H1 (cell line): Measurements from ENCODE around the gene SCAMP5.

ENCODE experiments used
- GABPA ChIP-seq: IDR thresholded peaks from 2 replicates; pipeline ENCODE4 v1.6.1; 2011; ENCODE audit warnings: mild to moderate bottlenecking, low read length, moderate library complexity, borderline replicate concordance; ENCODE audit not compliant: insufficient read depth
- MAFK ChIP-seq: IDR thresholded peaks from 2 replicates; pipeline ENCODE4 v1.6.1; 2012; ENCODE audit warnings: low read depth, mild to moderate bottlenecking, improper control_type of control experiment, low read length
- POLR2A ChIP-seq, 2 experiments: IDR thresholded peaks; 1 replicate in 1 of 2; 2 replicates in 1 of 2; pipeline ENCODE4 v1.6.1; 2011; ENCODE audit warnings: low read depth in 2 of 2, low read length in 2 of 2, mild to moderate bottlenecking in 2 of 2; ENCODE audit errors: control extremely low read depth in 1 of 2
- SP1 ChIP-seq: IDR thresholded peaks from 2 replicates; pipeline ENCODE4 v1.6.1; 2011; ENCODE audit warnings: low read depth, low read length
- TF ChIP-seq, protein P1 (sequence below), 3 experiments: IDR thresholded peaks; 1 replicate in 2 of 3; 2 replicates in 1 of 3; pipeline versions ENCODE4 v1.5.1 to v1.6.1; 2011; ENCODE audit warnings: low read length in 3 of 3, mild to moderate bottlenecking in 3 of 3, inconsistent platforms in 2 of 3, low read depth in 1 of 3, moderate library complexity in 1 of 3; ENCODE audit not compliant: insufficient read depth in 1 of 3; ENCODE audit errors: control extremely low read depth in 1 of 3
- TF ChIP-seq, protein P2 (sequence below): IDR thresholded peaks from 2 replicates; pipeline ENCODE4 v1.6.1; 2011; ENCODE audit warnings: low read length, improper control_type of control experiment

DNA sequence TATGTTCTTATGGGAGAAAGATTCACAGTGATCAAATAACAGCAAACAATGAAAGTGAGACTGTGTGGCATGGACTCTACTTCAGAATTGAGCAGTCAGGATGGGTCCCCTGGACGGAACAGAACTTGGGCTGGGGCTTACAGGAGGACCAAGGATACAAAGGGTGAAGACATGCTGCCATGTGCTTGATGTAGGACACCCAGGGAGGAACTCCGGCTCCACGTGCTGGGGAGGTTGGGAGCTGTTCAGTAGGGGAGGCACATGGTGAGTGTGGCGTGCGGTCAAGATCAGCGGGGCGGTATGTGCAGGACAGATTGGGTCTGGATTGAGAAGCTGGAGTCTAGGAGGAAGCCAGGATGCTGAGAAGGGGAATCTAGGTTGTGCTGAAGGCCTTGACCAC lies 60.7 kb downstream of the SCAMP5 start:
- TF ChIP-seq POLR2A (IDR thresholded peaks at IDR 0.05; ENCODE audit: control extremely low read depth in 1 of 2, low read depth in 2 of 2, low read length in 2 of 2) (no peak), GABPA (no peak), MAFK (no peak), SP1 (no peak)
- TF ChIP-seq, protein P1, sequence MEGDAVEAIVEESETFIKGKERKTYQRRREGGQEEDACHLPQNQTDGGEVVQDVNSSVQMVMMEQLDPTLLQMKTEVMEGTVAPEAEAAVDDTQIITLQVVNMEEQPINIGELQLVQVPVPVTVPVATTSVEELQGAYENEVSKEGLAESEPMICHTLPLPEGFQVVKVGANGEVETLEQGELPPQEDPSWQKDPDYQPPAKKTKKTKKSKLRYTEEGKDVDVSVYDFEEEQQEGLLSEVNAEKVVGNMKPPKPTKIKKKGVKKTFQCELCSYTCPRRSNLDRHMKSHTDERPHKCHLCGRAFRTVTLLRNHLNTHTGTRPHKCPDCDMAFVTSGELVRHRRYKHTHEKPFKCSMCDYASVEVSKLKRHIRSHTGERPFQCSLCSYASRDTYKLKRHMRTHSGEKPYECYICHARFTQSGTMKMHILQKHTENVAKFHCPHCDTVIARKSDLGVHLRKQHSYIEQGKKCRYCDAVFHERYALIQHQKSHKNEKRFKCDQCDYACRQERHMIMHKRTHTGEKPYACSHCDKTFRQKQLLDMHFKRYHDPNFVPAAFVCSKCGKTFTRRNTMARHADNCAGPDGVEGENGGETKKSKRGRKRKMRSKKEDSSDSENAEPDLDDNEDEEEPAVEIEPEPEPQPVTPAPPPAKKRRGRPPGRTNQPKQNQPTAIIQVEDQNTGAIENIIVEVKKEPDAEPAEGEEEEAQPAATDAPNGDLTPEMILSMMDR (IDR thresholded peaks at IDR 0.05; ENCODE audit: control extremely low read depth in 1 of 3, insufficient read depth in 1 of 3, low read depth in 1 of 3, low read length in 3 of 3) = no peak
- TF ChIP-seq, protein P2, sequence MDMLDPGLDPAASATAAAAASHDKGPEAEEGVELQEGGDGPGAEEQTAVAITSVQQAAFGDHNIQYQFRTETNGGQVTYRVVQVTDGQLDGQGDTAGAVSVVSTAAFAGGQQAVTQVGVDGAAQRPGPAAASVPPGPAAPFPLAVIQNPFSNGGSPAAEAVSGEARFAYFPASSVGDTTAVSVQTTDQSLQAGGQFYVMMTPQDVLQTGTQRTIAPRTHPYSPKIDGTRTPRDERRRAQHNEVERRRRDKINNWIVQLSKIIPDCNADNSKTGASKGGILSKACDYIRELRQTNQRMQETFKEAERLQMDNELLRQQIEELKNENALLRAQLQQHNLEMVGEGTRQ = no peak
